ENCODE measurements around the gene ANKLE1.

DNA sequence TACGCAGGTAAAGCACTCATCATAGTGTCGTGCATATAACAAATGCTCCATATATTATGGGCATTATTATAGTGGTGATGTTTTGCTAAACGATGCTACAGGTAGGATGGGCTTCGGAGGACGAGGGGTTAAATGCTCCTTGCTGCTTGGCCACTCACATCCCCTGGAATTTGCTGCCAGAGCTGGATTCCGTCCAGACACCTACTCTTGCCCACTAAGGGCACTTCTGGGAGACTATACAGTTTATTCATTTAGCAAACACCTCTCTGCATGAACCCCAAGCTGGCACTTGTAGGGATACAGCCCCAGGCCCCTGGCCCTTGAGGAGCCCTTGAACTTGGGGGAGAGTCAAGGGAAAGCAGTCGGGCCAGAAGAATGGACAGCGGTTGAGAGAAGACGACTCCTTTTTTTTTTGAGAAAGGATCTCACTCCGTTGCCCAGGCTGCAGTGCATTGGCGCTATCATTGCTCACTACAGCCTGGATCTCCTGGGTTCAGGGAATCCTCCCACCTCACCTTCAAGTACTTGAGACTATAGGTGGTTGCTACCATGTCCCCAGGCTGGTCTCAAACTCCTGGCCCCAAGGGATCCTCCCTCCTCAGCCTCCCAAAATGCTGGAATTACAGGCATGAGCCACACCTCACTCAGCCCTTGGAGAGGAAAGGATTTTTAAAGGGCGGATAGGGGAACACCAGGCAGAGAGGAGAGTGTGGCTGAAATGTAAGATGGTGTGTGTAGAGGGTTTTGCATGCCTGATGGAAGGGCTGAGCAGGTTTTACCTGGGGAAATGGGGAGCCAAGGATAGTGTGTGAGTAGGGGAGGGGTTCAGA lies 22.9 kb downstream of the ANKLE1 start:
- no peak for TF ChIP-seq EZH2 (IDR thresholded peaks at IDR 0.05; ENCODE audit: insufficient read depth, poor library complexity, severe bottlenecking)
- no peak for TF ChIP-seq EZH2phosphoT487 (IDR thresholded peaks at IDR 0.05; ENCODE audit: insufficient read depth, low read depth)
